ENCODE data around the gene SLC6A1. TPM values are rescaled to one million over a fixed set of nuclear protein-coding genes. Genes with fewer than 3 reads are reported as not detected.
A peak's percentile ranks its signal among the peaks of the same experiment; 100 is the strongest.

SLC6A1 gene
- total and polyA plus RNA-seq, 2 of the 8 experiments (the other 6 are each of a cell fraction or from before 2014, with no cell fraction given), result 0.30 to 0.63 TPM

DNA sequence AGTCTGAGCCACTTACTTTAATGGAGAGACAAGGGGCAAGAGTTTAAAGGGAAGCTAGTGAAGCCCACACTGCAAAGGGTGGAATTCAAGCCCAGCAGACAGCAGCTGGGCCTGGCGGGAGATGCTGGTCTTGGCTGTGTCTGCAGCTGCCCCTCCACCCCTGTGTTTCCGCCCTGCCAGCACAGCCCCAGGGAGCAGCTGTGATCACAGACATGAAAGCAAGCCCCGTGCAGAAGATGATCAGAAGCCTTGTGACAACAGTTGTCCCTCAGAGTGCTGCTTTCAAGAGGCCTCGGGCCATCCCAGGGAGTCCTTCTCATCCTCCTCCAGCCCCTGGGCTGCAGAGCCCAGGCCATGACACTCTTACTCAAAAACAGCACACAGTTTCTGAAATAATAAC is 24.1 kb upstream of the SLC6A1 start:
- Histone ChIP-seq H2AFZ (ENCODE audit: low read length) (peak overlapping the region; percentile 2; the same call in 1 of the 2 replicates), H2BK120ac (replicated peaks; ENCODE audit: low read depth, low read length) (no peak overlapping the region), H3K4me3 (ENCODE audit: extremely low read depth in 1 of 4, insufficient read depth in 2 of 4, low read depth in 3 of 4, low read length in 4 of 4) (no peak overlapping the region), H3K23me2 (ENCODE audit: low read depth, low read length) (no peaks in the 10 kb centered on the region), H3K18ac (ENCODE audit: extremely low read depth, low read length) (no peak overlapping the region), H3K79me2 (ENCODE audit: control insufficient read depth in 1 of 2, insufficient read depth in 2 of 2, low read length in 2 of 2) (no peaks in the 10 kb centered on the region), H3K56ac (replicated peaks; ENCODE audit: insufficient read length, low read depth, low read length) (no peak overlapping the region), H3K9me3 (ENCODE audit: insufficient read depth in 2 of 2, low read depth in 1 of 2, low read length in 1 of 2) (no peaks in the 10 kb centered on the region), H2AK5ac (ENCODE audit: low read depth, low read length) (no peak overlapping the region), H2BK20ac (ENCODE audit: low read length) (no peak overlapping the region; the same call in 1 of the 2 replicates), H3K4me2 (ENCODE audit: insufficient read depth in 1 of 2, low read depth in 2 of 2, low read length in 2 of 2) (0 out of 4 replicates have a peak overlapping the region, but pooled peaks of 1 of the 2 experiments have one; percentile 32), H3K4me1 (replicated peaks in 1 of 4; ENCODE audit: control insufficient read depth in 3 of 4, insufficient read depth in 4 of 4, low read length in 3 of 4) (peaks cover 5 to 16% (median 11%) of the 10 kb centered on the region in 4 experiments), H3K9ac (replicated peaks in 1 of 4; ENCODE audit: extremely low read depth in 1 of 4, low read depth in 3 of 4, low read length in 3 of 4) (no peak overlapping the region), H2BK5ac (ENCODE audit: low read depth, low read length) (no peak overlapping the region), H4K91ac (replicated peaks; ENCODE audit: insufficient read length, low read length) (no peak overlapping the region), H3K36me3 (ENCODE audit: control insufficient read depth in 2 of 4, insufficient read depth in 4 of 4, low read length in 3 of 4) (no peaks in the 10 kb centered on the region), H3K79me1 (ENCODE audit: low read depth, low read length) (no peaks in the 10 kb centered on the region), H3K27me3 (replicated peaks in 1 of 4; ENCODE audit: control insufficient read depth in 3 of 4, extremely low read depth in 1 of 4, insufficient read depth in 3 of 4, low read length in 3 of 4) (no peaks in the 10 kb centered on the region; a peak in 3 of 7 replicates), H3K27ac (ENCODE audit: low read depth, low read length) (no peak overlapping the region), H4K8ac (ENCODE audit: extremely low read depth, insufficient read depth, low read length) (no peak overlapping the region), H2BK12ac (ENCODE audit: low read depth, low read length) (no peak overlapping the region), H4K20me1 (replicated peaks in 1 of 2; ENCODE audit: control insufficient read depth in 1 of 2, insufficient read depth in 2 of 2, low read length in 2 of 2) (peaks cover 4% of the 10 kb centered on the region in 2 experiments), H3K23ac (ENCODE audit: insufficient read length) (no peak overlapping the region), H2BK15ac (ENCODE audit: low read length) (no peak overlapping the region), H3K4ac (replicated peaks; ENCODE audit: insufficient read length, low read depth, low read length) (no peak overlapping the region), H3K14ac (ENCODE audit: insufficient read length) (no peak overlapping the region), H4K5ac (ENCODE audit: insufficient read length, low read depth, low read length) (no peak overlapping the region)
- CTCF ChIA-PET (ENCODE audit: partially characterized antibody), result interaction anchor here (0.9 to 9.0 kb wide), 5 partner anchors 9 to 185 kb away, joined by 3 to 62 read pairs (median 4); no protein-coding TSS in a partner anchor
- FAIRE-seq (no peak), DNase-seq (ENCODE audit: low read depth in 1 of 2, low spot score in 2 of 2) (no peak)
- 59% methylated on average over 4 of the region's 4 CpGs; no CpG with 5 or more reads in 1 of the 2 experiments for WGBS, 2 experiments (ENCODE audit: extremely low coverage in 1 of 2, insufficient coverage in 1 of 2, insufficient read length in 1 of 2, insufficient replicate concordance in 2 of 2, low coverage in 1 of 2, low lambda C conversion rate in 2 of 2, missing lambda C conversion rate in 1 of 2)
- no peak for TF ChIP-seq CTBP2 (IDR thresholded peaks at IDR 0.05; ENCODE audit: borderline replicate concordance, insufficient read depth, insufficient read length, low read length)
- TF ChIP-seq BCL11A (IDR thresholded peaks at IDR 0.05; ENCODE audit: low read depth in 2 of 2, low read length in 2 of 2), result no peak
- TF ChIP-seq RXRA (IDR thresholded peaks at IDR 0.05; ENCODE audit: insufficient read depth, low read depth, low read length), result no peak
- TF ChIP-seq TAF1 (IDR thresholded peaks at IDR 0.05; ENCODE audit: low read depth, low read length), result no peak
- no peak for TF ChIP-seq GABPA (IDR thresholded peaks at IDR 0.05; ENCODE audit: borderline replicate concordance, insufficient read depth, low read length)
- TF ChIP-seq SUZ12 (IDR thresholded peaks at IDR 0.05; ENCODE audit: low read length), result no peak
- TF ChIP-seq BACH1 (IDR thresholded peaks at IDR 0.05; ENCODE audit: low read length), result no peak
- POLR2A ChIA-PET (ENCODE audit: partially characterized antibody), result no interaction called here

Measured in H1 (cell line).